BLaER1 (cell line): ENCODE measurements around the gene ZNRF2.
A peak's percentile ranks its signal among the peaks of the same experiment; 100 is the strongest.
"Not testable (repeated sequence)": the region's sequence is repeated elsewhere in the genome, so short reads cannot be mapped to it uniquely, and the experiment has no call there.

ENCODE experiments used
- H3K27ac ChIP-seq: shearing (Covaris generic); formaldehyde crosslinking; 2 replicates; pipeline ENCODE4 v1.8.1; 2022
- H3K27me3 ChIP-seq: shearing (Covaris generic); formaldehyde crosslinking; 2 replicates; pipeline ENCODE4 v1.8.1; 2022
- H3K36me3 ChIP-seq: shearing (Covaris generic); formaldehyde crosslinking; 2 replicates; pipeline ENCODE4 v1.8.1; 2022
- H3K4me1 ChIP-seq: shearing (Covaris generic); formaldehyde crosslinking; 2 replicates; pipeline ENCODE4 v1.8.1; 2022
- H3K4me2 ChIP-seq: shearing (Covaris generic); formaldehyde crosslinking; 2 replicates; pipeline ENCODE4 v1.8.1; 2022
- H3K4me3 ChIP-seq: shearing (Covaris generic); formaldehyde crosslinking; 2 replicates; pipeline ENCODE4 v1.8.1; 2022
- H3K9ac ChIP-seq: shearing (Covaris generic); formaldehyde crosslinking; 2 replicates; pipeline ENCODE4 v1.8.1; 2022
- H3K9me3 ChIP-seq: shearing (Covaris generic); formaldehyde crosslinking; 2 replicates; pipeline ENCODE4 v1.8.1; 2022
- H4K20me1 ChIP-seq: shearing (Covaris generic); formaldehyde crosslinking; 2 replicates; pipeline ENCODE4 v1.8.1; 2022
- Cebpa-rat ChIP-seq: shearing (Covaris generic); IDR thresholded peaks from 2 replicates; pipeline ENCODE4 v1.8.1; 2022

Gene ZNRF2

DNA sequence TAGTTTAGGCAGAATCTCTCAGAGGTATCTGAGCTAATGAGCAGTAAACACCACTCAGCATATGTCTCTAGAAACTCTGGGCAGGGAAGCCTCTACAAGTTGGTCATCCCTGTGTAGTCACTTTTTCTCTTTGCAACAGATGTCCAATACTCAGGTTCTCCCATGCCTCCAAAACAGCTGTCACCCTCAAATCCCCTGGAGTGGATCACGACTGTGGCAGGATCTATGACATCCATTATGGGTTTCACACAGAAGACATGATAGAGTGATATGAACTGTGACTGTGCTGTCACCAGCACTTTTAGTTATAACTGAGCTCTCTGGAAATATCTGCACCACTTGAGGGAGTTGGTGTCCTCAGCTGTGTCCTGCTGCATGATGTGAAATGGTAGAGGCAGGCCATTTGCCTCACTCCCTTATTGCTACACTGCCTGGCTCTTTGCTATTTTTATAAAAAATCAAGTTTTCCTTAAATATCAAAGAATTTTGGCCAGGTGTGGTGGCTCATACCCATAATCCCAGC lies 24.1 kb upstream of the ZNRF2 start:
- Histone ChIP-seq H3K4me3 (no peak overlapping the region), H3K4me1 (no peaks in the 10 kb centered on the region), H3K27ac (no peak overlapping the region), H4K20me1 (no peaks in the 10 kb centered on the region), H3K27me3 (no peaks in the 10 kb centered on the region), H3K36me3 (no peaks in the 10 kb centered on the region; the same call in 1 of the 2 replicates), H3K9me3 (0 out of 2 replicates have a peak, but pooled peaks cover 3% of the 10 kb centered on the region), H3K9ac (no peak overlapping the region), H3K4me2 (no peak overlapping the region)
- TF ChIP-seq Cebpa-rat, result no peak

DNA sequence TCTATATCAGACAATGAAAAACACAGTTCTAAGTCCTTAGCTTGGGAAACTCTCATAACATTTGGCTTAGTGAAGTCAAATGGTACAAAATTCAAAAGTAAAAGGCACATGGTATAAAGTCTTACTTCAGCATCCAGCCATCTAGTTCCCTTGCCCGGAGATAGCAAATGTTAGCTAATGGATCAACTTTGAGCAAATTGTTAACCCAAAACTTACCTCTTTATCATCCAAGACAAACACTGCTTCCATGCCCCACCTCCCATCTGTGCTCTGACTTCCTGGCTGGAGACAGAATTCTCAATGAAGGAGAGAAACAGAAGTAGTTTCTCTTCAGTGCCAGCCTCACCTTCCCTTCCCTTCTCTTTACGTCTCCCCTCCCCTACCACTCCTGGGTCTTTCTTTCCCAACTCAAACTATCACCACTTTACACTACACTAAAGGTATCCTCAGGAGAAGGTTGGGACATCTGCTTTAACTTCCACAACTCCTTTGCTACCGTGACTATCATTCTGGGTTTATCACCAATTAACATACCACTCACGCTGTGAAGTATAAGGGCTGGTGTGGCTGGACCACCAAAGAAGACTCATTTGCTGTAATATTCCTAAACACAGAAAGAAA lies 21.2 kb upstream of the ZNRF2 start:
- Histone ChIP-seq H3K4me3 (no peak overlapping the region), H3K9ac (no peak overlapping the region), H4K20me1 (no peaks in the 10 kb centered on the region), H3K9me3 (no peaks in the 10 kb centered on the region), H3K27me3 (no peaks in the 10 kb centered on the region), H3K4me2 (no peak overlapping the region), H3K27ac (no peak overlapping the region), H3K36me3 (no peaks in the 10 kb centered on the region), H3K4me1 (peaks cover 9% of the 10 kb centered on the region)
- TF ChIP-seq Cebpa-rat, result no peak

DNA sequence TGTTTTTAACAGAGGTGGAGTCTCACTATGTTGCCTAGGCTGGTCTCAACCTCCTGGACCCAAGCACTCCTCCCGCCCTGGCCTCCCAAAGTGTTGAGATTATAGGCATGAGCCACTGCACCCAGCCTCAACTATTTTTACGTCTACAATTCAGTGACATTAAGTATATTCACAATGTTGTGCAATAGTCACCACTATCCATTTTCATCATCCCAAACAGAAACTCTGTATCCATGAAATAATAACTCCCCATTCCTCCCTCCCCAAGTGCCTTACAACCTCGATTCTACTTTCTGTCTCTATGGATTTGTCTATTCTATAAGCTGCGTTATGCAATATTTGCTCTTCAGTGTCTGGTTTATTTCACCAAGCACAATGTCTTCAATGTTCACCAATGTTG lies 20.3 kb upstream of the ZNRF2 start:
- TF ChIP-seq Cebpa-rat, result peak; percentile 39; the same call in 1 of the 2 replicates
- H3K27me3 ChIP-seq, result no peaks in the 10 kb centered on the region
- peaks cover 18% of the 10 kb centered on the region for H3K4me1 ChIP-seq
- H3K4me3 ChIP-seq, result no peak overlapping the region
- no peaks in the 10 kb centered on the region for H3K9me3 ChIP-seq
- no peak overlapping the region for H3K4me2 ChIP-seq
- H3K9ac ChIP-seq, result no peak overlapping the region
- no peaks in the 10 kb centered on the region for H4K20me1 ChIP-seq
- no peak overlapping the region for H3K27ac ChIP-seq
- no peaks in the 10 kb centered on the region for H3K36me3 ChIP-seq

DNA sequence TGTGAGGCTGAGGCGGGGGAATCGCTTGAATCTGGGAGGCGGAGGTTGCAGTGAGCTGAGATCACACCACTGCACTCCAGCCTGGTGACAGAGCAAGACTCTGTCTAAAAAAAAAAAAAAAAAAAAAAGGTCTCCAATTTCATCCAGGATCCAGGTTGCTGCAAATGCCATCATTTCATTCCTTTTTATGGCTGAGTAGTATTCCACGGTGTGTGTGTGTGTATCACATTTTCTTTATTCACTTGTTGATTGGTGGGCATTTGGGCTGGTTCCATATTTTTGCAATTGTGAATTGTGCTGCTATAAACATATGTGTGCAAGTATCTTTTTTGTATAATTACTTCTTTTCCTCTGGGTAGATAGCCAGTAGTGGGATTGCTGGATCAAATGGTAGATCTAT lies 19.2 kb upstream of the ZNRF2 start:
- H3K27me3 ChIP-seq, H3K36me3 ChIP-seq, H3K9me3 ChIP-seq, H4K20me1 ChIP-seq, H3K4me3 ChIP-seq, H3K4me2 ChIP-seq, H3K9ac ChIP-seq, H3K27ac ChIP-seq: not testable (repeated sequence)
- peaks cover 20% of the 10 kb centered on the region for H3K4me1 ChIP-seq

DNA sequence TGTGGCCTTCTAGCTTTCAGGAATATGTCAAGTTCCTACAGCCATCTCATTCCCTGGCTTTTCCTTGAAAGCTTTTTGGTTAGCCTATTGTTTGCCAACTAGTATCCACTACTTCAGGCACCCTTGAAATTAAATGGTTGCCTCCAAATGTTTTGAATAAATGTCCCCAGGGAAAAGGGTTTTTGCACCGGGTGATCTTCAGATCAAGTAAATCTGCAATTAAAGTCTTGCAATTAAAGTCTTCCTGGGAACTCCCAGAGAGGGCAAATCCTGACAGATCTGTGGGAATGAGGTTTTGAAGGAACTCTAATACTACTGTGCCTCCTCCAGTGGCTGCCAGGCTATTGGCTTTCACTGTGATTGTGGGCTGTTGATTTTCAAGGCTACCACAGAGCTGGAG lies 17.7 kb upstream of the ZNRF2 start:
- no peak overlapping the region for H3K4me2 ChIP-seq

DNA sequence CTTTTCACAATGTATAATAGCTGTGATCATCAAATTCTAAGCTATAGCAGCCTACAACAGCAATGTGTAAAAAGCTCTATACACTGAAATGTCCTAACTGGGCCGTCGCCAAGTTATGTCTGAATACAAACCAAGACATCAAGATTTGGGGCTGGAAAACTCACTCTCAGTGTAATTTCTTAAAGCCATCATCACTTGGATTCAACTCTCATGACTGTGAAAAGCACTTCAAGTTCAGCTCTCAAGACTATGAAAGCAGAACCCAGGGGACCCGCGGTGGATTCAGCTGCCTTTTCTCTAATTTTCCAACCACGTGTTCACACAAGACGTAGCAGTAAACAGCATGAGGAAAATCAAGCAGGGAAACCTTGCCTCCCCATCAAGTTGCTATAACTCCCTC lies 15.8 kb upstream of the ZNRF2 start:
- Histone ChIP-seq H4K20me1 (no peaks in the 10 kb centered on the region), H3K4me3 (no peak overlapping the region), H3K4me2 (peak overlapping the region; percentile 34), H3K36me3 (no peaks in the 10 kb centered on the region), H3K27ac (no peak overlapping the region), H3K9me3 (no peaks in the 10 kb centered on the region), H3K4me1 (peaks cover 20% of the 10 kb centered on the region), H3K27me3 (no peaks in the 10 kb centered on the region), H3K9ac (no peak overlapping the region)
- no peak for TF ChIP-seq Cebpa-rat

More for the DNA sequence above, 17.7 kb upstream of the ZNRF2 start:
- H3K4me3 ChIP-seq, result no peak overlapping the region
- H3K4me1 ChIP-seq, result peaks cover 20% of the 10 kb centered on the region
- H3K9ac ChIP-seq, result no peak overlapping the region
- no peaks in the 10 kb centered on the region for H3K36me3 ChIP-seq
- H3K9me3 ChIP-seq, result no peaks in the 10 kb centered on the region
- no peaks in the 10 kb centered on the region for H4K20me1 ChIP-seq
- H3K27me3 ChIP-seq, result no peaks in the 10 kb centered on the region
- no peak for TF ChIP-seq Cebpa-rat
- H3K27ac ChIP-seq, result no peak overlapping the region

DNA sequence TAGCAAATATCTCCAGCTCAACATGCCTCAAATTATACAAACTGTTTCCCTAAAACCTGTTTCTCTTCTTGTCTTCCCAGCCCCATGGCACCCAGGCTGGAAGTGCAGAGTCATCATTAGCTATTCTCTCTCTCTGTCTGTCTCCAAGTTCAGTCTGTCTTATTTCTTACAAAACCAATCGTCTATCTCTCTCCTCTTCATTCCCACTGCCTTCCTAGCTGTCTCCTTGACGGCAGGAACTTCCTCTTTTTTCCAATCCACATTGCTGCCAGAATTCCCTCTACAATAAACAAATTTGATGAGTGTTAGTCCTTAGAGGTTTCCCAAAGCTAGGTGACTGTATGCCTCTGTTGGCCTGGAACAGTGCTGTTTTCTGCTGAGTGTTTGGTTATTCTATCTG lies 14.9 kb upstream of the ZNRF2 start:
- Histone ChIP-seq H3K9me3 (no peaks in the 10 kb centered on the region), H3K4me1 (peaks cover 20% of the 10 kb centered on the region), H3K4me3 (no peak overlapping the region), H3K9ac (no peak overlapping the region), H4K20me1 (no peaks in the 10 kb centered on the region), H3K27me3 (no peaks in the 10 kb centered on the region), H3K27ac (no peak overlapping the region), H3K4me2 (peak overlapping the region; percentile 34; the same call in 1 of the 2 replicates), H3K36me3 (no peaks in the 10 kb centered on the region)
- TF ChIP-seq Cebpa-rat, result no peak

DNA sequence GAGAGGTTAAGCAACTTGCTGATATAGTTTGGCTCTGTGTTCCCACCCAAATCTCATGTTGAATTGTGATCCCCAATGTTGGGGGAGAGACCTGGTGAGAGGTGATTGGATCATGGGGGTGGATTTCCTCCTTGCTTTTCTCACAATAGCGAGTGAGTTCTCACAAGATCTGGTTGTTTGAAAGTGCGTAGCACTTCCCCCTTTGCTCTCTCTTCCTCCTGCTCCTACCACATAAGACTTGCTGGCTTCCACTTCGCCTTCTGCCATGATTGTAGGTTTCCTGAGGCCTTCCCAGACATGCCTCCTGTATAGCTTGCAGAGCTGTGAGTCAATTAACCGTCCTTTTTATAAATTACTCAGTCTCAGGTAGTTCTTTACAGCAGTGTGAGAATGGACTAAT lies 13.5 kb upstream of the ZNRF2 start:
- Histone ChIP-seq H3K27me3 (no peaks in the 10 kb centered on the region), H3K4me2 (no peak overlapping the region), H4K20me1 (no peaks in the 10 kb centered on the region), H3K4me1 (peaks cover 20% of the 10 kb centered on the region), H3K27ac (no peak overlapping the region), H3K9me3 (no peaks in the 10 kb centered on the region), H3K9ac (no peak overlapping the region), H3K36me3 (no peaks in the 10 kb centered on the region), H3K4me3 (no peak overlapping the region)
- no peak for TF ChIP-seq Cebpa-rat

DNA sequence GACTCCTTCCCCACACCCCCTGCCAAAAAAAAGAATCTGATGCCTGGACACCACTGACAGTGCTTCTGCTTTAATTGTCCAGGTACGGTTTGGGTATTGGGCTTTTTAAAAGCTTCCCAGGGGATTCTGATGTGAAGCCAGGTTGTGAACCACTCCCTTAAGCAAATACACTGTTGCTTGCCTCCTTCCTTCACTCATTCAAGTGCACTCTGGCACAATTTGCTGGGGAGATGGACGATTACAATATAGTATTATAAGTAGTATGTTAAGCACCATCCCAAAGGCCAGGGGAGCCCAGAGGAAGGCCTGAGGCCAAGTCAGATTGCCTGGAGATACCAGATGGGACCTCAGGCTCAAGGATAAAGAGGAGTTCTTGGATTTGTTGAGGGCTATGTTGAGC lies 12.3 kb upstream of the ZNRF2 start:
- Histone ChIP-seq H4K20me1 (no peaks in the 10 kb centered on the region; the same call in 1 of the 2 replicates), H3K9ac (no peak overlapping the region), H3K4me3 (no peak overlapping the region), H3K27me3 (no peaks in the 10 kb centered on the region), H3K36me3 (no peaks in the 10 kb centered on the region), H3K9me3 (no peaks in the 10 kb centered on the region), H3K27ac (no peak overlapping the region), H3K4me2 (no peak overlapping the region), H3K4me1 (peaks cover 12% of the 10 kb centered on the region)
- TF ChIP-seq Cebpa-rat, result no peak

DNA sequence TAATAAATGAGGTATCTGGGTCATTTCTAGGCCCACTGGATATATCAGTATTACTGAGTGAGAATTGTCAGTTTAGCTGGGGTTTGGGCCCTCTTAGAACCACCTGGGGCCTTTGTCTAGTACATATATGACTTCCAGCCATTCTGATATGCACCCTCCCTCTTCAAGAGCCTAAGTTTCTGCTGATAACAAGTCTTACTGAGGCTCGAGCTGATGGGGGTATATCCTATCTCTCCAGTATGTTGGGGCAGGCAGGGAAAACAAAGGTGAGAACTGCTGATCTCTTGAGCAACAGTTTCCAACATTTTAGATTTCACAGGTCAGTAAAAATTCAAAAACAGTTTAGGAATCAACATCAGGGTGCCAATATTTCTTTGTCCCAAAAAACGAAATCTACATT lies 10.8 kb upstream of the ZNRF2 start:
- Histone ChIP-seq H3K9me3 (no peaks in the 10 kb centered on the region), H3K27me3 (no peaks in the 10 kb centered on the region), H3K36me3 (no peaks in the 10 kb centered on the region), H3K4me2 (no peak overlapping the region), H3K9ac (no peak overlapping the region), H3K4me3 (no peak overlapping the region), H4K20me1 (no peaks in the 10 kb centered on the region; the same call in 1 of the 2 replicates), H3K27ac (no peak overlapping the region), H3K4me1 (peaks cover 12% of the 10 kb centered on the region)
- no peak for TF ChIP-seq Cebpa-rat

DNA sequence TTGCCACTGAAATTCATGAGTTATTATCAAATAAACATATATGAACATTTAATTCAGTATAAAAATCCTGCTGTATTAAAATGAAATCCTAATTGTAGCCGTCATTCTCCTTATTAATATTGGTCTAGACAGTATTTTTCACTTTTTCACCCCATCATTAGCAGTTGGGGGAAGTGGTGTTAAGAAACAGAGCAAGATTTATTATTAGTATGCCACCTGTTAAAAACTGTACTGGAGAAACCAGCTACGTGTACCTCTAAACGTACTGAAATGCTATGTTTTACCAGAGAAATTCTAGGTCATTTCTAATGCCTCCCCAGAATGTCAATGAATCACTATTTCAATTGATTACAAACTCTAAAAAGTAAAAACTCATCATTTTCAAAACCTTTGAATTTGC lies 9.8 kb upstream of the ZNRF2 start:
- no peak overlapping the region for H3K4me3 ChIP-seq

More for the DNA sequence above, 9.8 kb upstream of the ZNRF2 start:
- no peak for TF ChIP-seq Cebpa-rat
- Histone ChIP-seq H3K9me3 (no peaks in the 10 kb centered on the region), H3K27ac (no peak overlapping the region), H3K4me2 (no peak overlapping the region), H3K36me3 (no peaks in the 10 kb centered on the region), H3K9ac (no peak overlapping the region), H3K27me3 (no peaks in the 10 kb centered on the region), H3K4me1 (peaks cover 15% of the 10 kb centered on the region), H4K20me1 (peaks cover 8% of the 10 kb centered on the region; the same call in 1 of the 2 replicates)
